ENCODE measurements around the gene GNB1L.

Gene GNB1L

DNA sequence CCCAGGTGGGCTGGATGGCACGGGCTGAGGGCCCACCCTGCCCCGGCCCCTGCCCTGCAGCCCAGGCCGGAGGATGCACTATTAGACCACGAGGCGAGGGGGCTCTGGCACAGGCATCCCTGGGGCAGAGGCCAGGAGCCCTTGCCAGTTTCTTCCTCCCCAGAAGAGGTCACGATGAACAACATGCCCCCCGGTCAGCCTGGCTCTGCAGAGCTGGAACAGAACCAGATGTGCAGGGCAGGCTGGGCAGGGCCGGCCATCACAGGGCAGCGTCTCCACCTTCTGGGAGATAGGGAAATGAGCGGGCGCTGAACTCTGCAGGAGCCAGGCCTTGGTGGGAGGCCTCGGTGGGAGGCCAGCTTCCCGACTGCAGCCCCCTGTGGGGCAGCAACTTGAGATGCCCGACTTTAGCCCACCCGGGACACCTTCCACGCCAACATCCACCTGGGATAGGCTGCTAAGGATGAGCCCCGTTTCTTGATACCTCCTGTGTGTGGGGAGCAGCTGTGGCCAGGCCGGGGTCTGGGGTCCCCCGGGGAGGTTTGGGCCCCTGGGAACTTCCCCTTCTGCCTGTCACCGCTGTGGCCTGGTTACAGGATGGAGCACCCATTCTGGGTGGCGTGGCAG lies 21.8 kb upstream of the GNB1L start:
- DNase-seq (ENCODE audit: low spot score) = no peak

DNA sequence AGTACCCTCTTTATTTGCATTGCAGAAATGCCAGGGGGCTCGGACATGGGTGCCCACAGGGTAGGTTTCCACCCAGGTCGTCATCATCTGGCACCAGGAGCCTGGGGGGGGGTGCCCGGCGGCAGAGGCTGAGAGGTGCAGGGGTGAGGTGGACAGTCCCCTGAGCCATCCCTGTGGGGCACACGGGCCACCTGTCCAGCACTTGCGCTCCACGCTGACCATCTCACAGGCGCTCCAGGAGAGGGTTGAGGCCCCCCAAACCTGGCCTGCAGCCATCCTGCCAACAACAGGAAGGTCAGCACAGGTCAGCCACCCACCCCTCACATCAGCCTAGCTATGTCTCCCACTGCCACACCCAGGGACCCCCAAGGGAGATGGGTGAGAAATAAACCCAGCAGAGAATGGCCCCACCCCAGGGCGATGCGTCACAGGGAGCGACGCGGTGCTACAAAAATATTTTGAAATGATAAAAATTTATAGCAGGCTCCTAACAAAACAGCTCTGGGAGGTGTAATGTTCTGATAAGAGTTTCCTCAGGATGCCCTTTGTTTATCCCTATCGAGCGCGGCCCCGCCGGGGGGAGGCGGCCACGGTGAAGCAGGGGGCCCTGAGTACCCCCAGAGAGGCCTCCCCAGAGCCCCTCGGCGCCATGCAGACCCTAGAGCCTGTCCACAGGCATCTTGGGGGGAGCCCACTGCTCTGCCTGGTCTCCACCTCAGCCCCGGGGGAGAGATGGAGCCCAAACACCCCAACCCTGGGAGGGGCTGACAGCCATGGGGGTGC lies 21.0 kb upstream of the GNB1L start:
- DNase-seq (ENCODE audit: low spot score) = no peak

DNA sequence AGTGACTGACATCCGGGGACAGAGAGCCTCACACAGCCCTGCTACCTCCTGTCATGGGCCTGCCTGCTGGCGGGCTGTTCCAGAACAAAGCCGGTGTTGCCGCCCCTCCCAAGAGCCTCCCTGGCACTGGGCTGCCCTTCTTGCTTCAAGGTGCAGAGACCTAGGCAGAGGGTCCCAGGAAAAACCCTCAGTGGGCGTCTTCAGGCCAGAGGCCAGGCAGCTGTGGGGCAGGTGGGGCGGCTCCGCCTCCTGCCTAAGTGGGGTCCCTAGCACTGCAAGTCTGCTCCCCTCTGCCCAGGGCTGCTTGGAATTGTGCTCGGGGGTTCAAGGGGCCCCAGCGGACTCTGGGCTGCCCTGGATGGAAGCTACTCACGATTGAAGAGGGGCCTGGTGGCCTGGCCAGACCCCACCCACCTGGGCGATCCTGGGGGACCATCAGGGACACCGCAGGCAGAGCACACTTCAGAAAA lies 20.4 kb upstream of the GNB1L start:
- DNase-seq (ENCODE audit: low spot score) = no peak

DNA sequence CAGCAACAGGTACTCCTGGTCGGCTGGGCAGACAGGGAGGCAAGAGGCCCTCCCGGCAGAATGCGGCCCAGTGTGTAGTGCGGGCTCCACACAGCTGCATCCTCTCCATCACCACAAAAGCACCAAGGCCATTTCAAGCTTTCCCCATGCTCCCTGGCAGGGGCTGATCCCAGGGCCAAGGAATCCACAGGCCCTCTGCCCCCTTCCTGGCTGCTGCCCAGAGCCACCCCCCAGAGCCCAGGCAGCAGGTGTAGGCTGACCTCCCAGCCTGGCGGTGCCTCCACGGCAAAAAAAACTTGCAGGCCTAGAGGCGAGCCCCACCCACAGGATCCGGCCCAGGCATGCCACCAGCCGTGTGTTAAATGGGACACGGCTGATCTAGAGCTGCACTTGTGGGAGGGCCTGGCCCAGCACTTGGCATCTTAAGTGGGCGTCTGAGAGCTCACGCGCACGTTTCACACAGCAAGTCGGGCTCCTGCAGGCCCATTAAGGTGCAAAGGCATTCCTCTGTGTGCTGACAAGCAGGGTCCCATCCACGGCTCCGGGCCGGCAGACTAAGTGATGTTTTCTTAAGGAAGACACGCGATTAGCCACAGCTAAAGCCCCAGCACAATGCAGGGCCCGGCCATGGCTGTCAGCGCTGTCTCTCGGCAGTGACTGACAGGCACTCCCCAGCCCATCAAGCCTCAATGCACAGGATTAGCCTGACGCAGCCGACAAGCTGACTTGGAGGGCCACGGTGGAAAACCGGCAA lies 19.8 kb upstream of the GNB1L start:
- DNase-seq (ENCODE audit: low spot score) = no peak

DNA sequence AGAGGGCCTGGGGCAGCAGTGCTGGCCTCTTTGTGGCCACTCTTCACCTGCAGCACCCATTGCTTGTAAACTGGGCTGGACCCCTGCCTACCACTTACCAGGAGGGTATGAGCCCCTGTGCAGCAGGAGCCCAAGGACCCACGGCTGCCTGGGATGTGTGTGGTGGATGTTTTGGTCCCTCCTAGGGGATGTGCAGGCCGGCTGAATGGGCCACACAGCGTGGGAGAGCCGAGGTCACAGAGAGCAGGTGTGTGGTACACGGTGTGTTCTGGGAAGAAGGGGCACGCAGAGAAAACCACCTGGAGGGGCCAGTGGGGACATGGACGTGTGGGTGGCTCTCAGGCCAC lies 19.3 kb upstream of the GNB1L start:
- DNase-seq (ENCODE audit: low spot score) = no peak

DNA sequence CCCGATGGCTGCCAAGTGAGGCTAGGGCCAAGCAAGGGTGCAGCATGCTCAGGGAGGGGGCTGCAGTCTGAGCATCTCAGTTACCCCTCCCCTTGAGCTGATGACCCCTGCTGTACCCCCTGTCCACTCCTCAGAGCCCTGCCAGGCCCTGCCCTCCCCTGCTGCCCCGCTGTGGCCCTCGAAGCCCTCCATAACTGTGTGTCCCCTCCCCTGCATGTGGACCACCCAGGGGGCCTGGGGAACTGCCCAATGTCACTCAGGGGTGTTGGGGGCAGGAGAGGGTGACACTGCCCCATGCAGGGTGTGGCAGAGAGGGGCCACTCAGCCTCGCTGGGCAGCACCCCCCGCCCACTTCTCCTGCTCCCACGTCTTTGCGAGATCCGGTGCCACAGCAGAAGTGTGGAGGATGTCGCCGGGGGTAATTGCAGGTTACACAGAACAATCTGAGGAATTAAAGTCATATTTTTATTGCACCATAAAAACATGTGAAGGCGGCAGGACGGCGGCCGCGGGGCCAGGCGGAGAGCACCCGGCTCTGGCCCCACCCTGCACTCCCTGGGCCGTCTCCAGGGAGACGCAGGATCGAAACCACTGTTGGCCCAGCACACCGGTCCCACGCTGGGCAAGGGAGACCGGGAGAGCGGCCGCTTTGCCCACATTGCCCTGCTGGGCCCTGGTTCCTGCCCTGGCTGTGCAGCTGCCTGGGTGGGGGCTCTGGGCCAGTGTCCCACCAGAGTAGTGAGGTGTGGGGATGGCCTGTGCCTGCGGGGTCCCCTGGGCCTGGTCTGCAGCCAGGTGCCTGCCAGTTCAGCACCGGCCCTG lies 18.7 kb upstream of the GNB1L start:
- DNase-seq (ENCODE audit: low spot score) = no peak

DNA sequence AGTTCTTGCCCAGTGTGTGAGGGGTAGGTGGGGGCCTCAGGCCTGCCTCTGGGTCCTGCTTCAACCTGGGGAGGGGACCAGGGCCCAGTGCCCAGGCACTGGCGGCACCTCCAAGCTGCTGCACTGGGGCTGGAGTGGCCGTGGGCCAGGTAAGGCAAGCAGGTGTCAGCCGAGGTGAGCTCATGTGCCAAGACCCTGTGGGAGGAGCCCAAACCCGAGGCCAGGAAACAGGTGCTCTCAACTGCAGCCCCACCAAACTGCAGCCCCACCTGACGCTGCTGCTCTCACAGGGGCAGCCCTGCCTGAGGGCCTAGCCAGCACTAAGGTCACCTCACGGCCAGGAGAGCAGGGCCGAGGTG lies 18.1 kb upstream of the GNB1L start:
- no peak for DNase-seq (ENCODE audit: low spot score)

DNA sequence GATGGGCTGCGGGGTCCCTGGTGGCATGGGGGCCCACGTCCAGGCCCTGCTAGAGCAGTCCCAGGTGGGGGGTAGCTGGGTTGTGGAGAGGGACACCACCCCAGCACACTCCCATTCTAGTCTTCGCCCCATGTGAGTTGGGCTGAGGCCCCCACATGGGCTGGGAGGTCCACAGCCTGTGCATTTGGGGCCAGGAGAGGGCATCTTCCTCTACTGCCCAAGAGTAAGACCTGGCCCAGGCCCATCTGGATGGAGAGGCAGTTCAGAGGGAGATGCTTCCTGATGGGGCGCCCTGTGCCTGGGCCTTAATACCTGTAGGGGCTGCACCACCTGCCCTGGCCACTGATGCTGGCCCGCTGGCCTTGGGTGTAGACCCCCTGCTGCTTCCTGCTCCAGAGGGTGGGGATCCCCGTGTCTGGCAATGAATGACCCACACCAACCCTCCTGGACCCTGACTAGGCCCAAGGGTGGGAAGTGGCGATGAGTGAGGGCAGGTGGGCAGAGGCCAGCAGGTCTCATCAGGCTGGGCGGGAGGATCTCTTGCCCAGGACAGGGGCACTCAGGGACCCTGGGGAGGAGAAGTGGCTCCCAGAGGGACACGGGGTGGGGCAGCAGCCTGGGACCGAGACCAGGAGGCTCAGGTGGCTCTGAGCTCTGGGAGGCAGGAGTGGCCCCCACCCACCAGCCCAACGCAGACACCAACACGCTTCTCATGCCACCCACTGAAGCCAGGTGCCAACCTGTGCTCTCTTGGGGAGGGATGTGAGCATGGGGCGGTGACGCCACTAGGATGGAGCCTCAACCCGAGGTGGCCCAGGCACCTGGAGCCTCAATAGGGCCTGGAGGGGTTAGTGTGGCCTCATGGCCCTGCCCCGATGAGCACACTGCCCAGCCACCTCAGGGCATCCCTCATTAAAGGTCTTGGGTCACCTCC lies 17.4 kb upstream of the GNB1L start:
- no peak for DNase-seq (ENCODE audit: low spot score)

DNA sequence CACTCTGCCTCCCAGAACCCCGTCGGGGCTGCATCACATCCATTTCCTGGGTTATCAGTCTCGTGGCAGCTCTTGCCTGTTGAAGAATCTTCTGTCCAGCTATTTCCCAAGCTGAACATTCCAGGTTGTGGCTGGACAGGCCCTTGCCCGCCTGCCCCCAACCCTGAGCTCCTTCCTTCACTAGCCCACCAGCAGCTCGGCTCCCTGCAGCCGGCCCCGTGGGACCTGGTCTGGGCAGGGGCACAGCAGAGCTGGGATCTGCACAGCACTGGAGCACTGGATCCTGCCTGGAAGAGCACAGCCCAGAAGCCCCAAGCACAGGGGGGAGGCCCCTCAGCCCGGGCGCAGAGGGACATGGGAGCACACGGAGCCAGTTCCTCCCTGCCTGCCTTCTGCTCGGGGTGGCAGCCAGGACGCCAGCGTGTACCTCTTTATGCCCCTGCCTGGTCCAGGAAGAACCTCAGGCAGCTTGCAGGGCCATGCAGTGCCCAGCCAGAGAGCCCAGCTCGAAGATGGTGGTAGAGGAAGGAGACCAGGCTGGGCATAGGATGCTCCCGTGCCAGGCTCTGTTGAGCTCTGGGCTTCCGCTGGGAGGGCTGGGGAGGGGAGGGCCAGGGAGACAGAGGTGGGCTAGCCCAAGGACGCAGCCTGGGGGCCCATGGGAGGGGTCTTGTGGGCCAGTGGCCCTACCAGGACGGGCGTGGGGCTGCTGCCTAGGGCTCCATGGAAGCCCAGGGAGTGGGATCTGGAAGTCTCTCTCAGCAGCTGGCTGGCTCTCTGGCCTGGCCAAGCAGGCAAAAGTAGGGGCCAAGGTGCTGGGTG lies 16.6 kb upstream of the GNB1L start:
- DNase-seq (ENCODE audit: low spot score) = no peak

DNA sequence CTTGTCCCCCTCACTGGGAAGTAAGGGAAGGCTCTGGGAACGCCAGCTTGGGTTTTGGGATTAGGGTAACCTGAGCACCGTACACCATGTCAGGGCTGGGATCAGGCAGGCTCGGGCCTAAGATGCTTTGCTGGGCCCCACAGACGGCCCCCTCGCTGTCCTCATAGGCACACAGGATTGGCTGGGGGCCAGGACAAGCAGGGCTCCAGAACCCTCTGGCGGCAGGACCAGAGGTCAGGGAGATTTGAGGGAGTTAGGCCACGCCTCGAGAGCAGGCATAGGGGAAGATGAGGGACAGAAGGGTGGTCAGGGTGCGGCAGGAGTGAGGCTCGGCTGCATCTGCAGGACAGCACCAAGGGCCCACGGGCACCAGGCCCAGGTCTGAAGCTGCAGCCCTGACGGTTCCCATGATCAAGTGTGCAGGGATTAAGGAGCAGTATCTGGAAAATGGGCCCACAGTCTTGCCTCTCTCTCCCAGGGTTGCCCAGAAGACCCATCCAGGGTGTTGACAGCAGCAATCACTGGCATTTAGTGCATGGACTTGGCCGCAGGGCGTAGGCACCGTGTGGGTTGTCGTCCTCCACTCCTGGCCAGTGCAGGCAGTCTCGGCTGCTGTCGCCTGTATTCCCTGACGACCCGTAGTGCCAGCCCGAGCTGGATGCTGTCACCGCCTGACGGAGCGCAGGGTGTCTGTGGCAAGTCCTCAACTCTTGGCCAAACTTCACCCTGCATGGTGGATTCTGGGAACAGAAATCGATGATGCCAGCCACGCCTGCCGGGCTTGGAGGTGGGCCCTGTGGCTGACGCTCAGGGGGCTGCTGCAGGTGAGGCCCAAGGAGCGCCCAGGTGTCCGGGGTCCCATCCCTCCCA lies 15.7 kb upstream of the GNB1L start:
- no peak for DNase-seq (ENCODE audit: low spot score)

DNA sequence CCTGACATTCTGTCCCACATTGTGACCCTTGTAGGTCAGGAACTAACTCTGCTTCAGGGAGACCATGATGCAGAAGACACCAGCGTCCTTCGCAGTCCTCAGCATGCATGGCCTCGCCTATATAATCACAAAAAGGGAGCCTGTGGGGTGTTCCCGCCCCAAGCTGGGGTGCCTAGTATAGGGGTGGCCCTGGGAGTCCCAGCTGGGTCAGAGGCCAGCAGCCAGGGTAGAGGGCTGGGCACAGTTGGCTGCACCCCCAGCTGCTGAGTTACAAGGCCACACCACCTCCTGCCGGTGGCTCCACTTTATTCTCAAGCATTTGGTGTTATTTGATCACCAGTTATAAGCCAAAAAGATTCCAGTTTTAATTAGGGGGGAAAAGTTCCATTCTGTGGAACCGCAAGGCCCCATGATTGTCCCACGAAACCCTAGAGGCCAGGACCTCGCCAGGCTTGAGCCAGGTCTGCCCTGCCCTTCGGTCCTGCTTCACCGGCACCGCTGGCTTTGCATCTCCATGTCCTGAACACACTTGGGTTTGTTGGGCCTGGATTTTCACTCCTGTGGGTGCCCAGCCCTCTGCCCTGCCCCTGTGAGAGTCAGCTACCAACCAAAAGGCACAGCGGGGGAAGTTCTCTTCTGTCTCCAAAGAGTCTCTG lies 15.0 kb upstream of the GNB1L start:
- DNase-seq (ENCODE audit: low spot score) = no peak

DNA sequence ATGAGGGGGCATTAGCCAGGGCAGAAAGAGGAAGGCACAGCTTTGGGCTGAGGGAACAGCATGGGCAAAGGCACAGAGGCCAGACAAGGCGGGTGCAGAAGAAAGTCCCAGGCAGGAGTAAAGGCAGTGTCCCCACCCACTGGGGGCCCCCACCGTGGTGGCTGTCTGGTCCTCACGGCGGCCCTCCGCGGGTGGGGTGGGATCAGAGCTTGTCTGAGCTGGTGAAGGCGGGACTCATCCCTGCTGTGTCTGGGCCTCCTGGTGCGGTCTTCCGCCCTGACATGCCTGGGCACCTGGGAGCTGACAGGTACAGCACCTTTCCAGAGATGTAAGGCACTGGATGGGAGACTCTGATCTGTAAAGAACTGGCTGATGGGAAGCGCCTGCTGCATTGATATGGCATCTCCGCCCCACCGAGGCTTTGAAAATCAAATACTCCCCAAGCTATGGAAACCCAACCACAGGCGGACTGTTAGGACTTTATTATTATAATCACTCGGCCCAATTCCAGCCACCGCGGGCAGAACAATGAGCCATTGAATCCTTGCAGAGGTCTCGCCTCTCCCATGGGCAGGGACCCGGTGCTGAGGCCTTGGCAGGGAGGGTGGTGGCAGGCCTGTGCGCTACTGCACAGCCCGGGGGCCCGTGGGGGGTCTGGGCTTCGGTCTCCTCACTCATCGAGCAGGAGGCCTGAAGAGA lies 14.2 kb upstream of the GNB1L start:
- no peak for DNase-seq (ENCODE audit: low spot score)

DNA sequence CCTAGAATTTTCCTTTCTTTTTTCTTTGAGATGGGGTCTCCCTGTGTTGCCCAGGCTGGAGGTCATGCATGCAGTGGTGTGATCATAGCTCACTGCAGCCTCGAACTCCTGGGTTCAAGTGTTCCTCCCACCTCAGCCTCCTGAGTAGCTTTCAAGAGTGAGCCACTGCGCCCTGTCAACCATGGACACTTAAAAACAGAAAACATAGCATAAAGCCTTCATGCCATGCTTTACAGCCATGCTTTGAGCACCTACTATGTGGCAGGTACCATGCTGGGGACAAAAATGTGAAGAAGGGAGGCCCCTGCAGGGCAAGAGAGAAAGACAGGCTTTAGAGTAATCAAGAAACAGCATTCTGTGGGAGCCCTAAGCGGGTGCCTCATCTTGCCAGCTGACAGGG lies 13.7 kb upstream of the GNB1L start:
- no peak for DNase-seq (ENCODE audit: low spot score)

DNA sequence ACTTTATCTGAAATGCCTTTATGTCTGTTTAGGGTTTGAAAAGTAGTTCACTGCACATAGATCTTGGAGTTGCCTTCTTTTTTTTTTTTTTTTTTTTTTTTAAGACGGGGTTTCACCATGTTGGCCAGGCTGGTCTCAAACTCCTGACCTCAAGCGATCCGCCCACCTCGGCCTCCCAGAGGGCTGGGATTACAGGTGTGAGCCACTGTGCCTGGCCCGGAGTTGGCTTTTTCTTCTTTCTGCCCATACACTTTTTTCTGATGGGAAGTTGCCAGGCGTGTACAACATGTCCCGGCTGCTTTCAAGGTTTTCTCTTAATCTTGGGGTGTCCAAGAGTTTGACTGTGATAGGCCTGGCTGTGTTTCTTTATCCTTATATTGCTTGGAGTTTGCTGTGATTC lies 12.9 kb upstream of the GNB1L start:
- DNase-seq (ENCODE audit: low spot score) = no peak

DNA sequence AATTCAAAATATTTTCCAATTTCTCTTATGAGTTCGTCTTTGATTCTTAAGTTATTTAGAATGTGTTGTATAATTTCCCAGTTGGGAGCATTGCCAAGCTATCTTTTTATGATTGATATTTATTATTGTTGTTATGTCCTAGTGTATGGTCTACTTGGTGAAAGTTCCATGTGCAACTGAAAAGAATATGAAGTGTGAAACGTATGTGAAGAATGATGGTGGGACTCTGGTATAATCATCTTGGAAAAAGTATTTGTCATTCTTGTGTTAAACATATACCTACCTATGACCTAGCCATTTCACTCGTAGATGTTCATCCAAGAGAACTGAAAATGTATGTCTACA lies 12.0 kb upstream of the GNB1L start:
- no peak for DNase-seq (ENCODE audit: low spot score)

DNA sequence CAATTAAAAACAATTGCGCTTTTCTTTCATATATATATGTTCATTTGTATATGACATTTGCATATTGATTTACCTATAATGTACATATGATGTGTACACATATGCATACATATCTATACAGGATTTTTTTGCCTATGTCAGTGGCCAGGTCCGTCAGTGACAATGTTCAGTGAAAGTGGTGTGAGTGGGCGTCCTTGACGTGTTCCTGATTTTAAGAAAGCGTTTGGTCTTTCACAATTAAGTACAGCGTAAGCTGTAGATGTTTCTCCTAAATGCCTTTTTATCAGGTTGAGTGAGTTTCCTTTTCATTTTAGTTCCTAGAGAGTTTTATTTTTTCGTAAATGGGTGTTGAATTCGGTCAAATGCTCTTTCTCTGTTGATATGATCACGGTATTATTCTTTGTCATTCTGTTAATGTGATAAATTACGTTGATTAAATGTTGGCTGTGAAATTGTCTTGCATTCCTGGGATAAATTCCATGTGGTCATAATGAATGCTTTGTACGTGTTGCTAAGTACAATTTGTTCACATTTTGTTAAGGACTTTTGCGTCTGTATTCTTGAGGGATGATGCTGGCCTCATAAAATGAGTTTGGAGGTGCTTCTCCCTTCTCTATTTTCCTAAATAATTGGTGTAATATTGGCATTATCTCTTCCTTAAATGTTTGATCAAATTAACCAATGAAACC lies 10.6 kb upstream of the GNB1L start:
- DNase-seq (ENCODE audit: low spot score) = no peak

DNA sequence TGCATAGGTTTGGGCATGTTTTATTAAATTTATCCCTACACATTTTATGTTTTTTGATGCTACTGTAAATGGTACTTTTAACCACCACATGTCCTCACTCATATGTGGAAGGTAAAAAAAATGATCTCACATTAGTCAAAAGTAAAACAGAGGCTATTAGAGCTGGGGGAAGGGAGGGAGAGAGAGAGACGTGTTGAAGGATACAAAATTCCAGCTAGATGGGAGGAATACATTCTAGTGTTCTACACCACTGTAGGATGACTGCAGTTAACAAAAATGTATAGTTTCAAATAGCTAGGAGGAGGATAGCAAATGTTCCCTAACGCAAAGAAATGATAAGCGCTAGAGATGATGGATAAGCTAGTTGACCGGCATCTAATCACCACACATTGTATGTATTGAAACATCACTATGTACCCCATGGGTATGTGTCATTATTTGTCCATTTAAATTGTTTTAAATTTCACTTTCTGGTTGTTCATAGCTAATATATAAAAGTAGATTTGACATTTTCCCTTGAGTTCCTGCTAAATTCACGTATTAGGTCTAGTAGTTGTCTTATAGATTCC lies 9.9 kb upstream of the GNB1L start:
- no peak for DNase-seq (ENCODE audit: low spot score)

Measured in NAMALWA (cell line).